IPS-11a (cell line): ENCODE results near the gene NCAPG2.

Source experiments
- H3K4me3 ChIP-seq: one replicate; pipeline ENCODE4 v1.5.1; 2013; ENCODE audit warnings: low read depth, low read length, control low read depth

The NCAPG2 gene

DNA sequence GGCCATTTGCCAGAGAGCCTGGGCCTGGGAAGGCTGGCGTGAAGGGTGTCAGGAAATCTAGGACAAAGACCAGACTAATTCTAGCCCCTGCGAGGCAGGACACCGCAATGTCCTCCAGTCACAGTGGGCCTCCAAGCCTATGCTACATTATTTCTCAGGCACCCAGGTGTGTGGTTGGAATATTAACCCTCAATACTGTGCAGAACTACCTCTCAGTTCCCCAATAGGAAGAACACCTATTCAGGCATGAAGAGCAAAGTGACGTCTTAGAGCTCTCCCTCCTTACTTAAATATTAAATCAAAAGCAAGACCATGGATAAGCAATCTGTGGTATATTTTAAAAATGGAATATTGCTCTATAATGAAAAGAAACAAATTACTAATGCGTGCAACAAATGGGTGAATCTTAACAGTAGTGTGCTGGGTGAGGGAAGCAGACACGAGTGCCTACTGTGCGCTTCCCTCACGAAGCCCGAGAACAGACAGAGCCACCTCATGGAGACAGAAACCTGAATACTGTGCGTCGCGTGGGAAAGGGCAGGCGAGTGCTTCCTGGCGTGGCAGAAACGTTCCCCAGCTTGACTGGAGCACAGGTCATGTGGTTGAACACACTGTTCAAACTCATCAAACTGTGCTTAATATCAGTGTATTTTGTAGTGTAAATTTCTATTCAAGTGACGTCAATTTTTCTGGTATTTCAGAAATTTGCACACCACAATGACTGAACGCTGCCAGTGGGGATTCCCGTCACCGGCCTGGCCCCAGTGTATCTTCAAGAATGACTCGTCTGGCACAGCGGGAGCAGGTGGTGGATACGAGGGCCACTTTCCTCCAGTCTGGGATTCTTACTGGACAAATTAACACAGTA, 101.5 kb downstream of the NCAPG2 start:
- no peak overlapping the region for H3K4me3 ChIP-seq

DNA sequence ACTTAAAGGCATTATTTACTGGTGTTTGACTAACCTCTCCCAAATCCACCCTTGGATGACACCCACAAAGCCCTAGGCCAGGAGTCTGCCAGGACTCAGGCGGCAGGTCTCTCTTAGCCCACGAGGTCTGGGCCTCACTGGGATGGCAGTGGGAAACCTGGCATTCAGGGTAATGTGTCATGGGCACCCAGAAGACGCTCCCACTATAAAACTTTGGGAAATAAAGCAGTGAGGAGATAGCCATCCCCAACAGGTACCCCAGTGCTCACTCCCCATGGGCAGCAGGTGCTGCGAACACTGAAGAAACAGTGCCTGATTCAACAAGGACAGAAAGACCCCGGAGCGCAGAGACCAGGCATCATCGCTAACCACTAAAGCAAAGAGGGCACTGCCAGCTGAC, 102.6 kb downstream of the NCAPG2 start:
- H3K4me3 ChIP-seq = no peak overlapping the region

DNA sequence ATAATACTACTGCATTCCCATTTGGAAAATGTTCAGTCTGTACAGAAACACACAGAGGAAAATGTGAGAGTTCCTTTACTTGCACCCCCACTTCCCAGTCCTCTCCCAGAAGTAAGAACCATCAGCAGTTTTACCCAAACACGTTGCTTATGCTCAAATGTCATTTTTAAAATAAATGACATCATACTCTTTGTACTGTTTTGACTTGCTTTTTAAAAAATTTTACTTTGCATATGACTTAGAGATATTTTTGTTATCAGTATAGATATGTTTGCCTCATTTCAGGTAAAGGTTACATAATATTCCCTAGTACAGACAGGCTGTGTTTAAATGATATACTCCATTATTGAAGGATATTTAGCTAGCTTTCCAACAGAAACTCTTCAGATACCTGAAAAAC, 103.5 kb downstream of the NCAPG2 start:
- H3K4me3 ChIP-seq = no peak overlapping the region

DNA sequence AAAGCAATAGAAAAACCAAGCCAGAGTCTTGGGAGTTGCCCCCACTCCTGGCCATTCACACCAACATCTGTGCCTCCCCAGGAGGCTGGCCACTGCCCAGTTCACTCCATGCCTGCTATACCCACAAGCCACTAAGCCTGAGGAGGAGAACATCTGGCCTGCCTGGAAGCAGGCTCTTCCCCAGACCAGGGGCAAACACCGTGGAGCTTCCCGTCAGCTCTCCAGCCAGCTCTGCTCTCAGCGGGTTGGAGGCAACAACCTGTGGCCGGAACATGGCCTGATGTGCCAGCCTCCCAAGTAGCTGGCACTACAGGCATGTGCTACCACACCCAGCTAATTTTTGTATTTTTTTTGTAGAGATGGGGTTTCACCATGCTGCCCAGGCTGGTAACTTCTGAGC, 107.9 kb downstream of the NCAPG2 start:
- no peak overlapping the region for H3K4me3 ChIP-seq

DNA sequence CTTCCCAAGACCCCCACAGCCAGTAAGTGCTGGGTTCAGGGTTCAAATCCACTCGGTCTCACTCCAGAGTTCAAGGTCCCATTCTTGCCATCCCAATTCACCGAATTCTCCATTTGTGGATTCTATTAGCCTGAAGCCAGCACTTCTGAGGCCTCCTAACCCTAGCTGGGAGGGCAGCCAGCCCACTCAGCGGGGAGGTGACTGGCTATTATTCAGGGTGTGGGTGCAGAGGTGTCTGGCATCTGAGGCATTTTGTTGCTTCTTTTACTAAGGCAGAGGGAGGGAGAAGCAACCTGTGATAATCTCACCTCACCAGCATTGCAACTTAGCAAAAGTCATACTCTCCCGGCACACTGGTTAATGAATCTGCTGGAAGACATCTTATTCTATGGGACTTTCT, 108.3 kb downstream of the NCAPG2 start:
- H3K4me3 ChIP-seq = no peak overlapping the region

DNA sequence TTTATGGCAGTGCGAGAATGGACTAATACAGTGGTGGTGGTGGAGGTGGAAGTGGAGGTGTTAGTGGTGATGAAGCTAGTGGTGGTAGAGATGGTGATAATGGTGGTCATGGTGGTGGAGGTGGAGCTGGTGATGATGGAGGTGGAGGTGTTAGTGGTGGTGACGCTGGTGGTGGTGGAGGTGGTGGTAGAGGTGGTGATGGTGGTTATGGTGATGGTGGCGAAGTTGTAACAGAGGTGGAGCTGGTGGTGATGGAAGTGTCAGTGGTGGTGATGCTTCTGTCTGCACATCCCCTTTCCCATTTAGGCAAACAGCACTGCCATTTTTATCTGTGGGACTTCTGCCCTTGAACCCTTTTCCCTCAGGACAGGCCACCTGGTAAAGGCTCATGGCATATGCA, 109.5 kb downstream of the NCAPG2 start:
- H3K4me3 ChIP-seq = no peak overlapping the region

DNA sequence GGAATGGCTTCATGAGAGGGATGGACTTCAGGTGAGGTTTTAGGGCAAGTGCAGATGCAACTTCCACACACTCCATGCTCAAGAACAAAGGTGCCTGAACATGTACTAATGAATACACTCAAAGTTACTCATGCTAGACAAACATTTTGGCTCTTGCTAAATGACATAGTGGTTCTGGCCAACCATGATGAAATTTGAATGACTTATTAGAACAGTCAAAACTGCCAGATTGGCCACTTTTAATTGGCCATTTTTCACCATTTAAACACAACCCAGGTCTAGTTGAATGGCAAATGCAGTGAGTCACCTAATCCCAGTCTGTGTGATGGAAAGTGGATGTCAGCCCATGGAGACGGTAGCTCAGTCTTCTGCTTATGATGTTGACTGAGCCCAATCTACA, 112.1 kb downstream of the NCAPG2 start:
- H3K4me3 ChIP-seq = no peak overlapping the region

DNA sequence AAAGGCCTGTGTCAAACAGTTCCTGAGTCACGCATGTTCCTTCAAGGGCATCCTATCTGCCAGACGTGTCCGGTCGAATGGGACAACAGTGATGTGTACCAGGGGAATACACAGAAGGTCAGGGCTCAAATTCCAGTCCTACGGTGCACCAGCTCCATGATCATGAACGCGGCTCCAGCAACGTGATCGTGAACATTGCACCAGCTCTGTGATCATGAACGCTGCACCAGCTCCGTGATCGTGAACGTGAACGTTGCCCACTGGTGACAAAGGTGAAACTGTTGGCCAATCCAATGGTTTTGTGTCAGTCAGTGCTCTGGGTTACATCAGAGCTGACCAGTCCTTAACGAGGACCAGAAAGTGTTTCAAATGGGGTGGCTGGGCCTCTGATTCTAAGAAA, 112.7 kb downstream of the NCAPG2 start:
- H3K4me3 ChIP-seq = no peak overlapping the region

DNA sequence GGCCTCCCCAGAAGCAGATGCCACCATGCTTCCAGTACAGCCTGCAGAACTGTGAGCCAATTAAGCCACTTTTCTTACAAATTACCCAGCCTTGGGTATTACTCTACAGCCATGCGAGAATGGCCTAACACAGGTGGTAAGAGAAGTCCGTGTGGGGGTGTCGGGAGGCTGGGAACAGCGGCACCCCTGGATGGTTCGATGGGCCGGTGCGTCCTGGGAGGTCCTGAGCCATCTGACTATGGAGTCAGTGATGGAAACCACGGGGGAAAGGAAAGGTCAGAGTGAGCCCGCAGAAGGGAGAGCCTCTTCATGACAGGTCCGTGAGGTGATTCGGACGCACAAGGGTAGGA, 114.4 kb downstream of the NCAPG2 start:
- no peak overlapping the region for H3K4me3 ChIP-seq

DNA sequence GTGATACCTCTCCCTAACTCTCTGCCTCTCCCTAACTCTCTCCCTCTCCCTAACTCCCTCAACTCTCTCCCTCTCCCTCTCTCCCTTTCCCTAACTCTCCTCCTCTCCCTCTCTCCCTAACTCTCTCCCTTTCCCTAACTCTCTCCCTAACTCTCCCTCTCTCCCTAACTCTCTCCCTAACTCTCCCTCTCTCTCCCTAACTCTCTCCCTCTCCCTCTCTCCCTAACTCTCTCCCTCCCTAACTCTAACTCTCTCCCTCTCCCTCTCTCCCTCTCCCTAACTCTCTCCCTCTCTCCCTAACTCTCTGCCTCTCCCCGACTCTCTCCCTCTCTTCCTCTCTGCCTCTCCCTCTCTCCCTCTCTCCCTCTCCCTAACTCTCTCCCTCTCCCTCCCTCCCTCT, 115.0 kb downstream of the NCAPG2 start:
- H3K4me3 ChIP-seq = no peak overlapping the region

DNA sequence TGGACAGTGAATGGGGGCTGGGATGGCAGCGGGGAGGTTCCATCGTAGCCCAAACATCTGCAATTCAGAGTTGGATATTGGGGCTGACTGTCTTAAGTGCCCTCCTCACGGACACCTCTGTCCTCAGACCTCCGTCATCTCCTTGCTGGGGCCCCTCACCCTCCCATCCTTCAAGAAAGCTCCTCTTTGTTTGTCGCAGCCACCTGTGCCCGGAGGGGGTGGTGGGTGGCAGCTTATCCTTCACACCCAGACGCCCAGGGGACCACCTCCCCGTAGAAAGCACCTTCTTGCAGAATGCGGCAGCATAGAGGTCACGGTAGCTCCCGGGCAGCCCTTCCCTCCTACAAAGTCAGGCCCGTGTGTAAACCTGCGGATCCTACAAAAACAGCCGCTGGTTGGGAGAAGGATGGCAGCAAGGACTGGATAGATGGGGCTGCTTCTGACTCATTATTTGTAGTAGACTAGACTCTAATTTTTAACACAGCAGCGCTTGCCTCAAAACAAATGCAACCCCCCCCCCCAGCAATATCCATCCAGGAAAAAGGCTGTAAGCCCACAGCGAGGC, 115.6 kb downstream of the NCAPG2 start:
- H3K4me3 ChIP-seq = no peak overlapping the region

DNA sequence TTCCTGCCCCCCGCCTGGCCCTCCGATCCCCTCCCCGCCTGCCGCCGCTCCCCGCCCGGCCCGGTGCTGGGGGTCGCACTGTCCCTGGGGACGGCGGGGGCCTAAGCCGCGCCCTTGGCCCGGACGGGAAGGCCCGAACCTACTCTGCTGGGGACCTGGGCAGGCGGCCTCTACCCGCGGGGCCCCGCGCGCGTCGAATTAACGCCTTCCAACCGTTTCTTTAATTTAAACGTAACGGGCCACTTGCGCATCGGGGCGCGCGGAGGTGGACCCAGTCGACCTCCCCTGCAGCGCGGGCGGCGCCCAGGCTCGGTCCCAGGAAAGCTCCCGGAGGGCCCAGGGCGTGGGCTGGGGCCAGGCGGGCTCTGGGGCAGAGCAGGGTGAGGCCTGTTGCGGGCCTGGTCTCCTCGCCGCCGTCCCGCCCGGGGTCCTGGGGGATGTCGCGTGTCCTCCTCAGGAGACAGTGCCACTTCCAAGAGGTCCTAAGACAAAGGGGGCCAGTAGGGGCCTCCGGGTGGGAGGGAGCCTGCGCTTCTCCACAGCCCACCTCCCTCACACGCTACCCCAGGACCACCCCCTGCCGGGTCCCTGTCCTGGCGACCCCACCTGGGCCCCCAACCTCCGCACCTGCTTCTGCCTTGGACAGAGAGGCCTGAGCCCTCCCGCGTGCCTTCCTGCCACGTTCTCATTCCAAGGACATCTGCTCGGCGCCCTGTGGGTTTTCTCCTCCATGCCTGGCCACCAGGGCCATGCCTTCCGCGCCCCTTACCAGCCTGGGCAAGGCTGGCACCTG, 116.3 kb downstream of the NCAPG2 start:
- no peak overlapping the region for H3K4me3 ChIP-seq

DNA sequence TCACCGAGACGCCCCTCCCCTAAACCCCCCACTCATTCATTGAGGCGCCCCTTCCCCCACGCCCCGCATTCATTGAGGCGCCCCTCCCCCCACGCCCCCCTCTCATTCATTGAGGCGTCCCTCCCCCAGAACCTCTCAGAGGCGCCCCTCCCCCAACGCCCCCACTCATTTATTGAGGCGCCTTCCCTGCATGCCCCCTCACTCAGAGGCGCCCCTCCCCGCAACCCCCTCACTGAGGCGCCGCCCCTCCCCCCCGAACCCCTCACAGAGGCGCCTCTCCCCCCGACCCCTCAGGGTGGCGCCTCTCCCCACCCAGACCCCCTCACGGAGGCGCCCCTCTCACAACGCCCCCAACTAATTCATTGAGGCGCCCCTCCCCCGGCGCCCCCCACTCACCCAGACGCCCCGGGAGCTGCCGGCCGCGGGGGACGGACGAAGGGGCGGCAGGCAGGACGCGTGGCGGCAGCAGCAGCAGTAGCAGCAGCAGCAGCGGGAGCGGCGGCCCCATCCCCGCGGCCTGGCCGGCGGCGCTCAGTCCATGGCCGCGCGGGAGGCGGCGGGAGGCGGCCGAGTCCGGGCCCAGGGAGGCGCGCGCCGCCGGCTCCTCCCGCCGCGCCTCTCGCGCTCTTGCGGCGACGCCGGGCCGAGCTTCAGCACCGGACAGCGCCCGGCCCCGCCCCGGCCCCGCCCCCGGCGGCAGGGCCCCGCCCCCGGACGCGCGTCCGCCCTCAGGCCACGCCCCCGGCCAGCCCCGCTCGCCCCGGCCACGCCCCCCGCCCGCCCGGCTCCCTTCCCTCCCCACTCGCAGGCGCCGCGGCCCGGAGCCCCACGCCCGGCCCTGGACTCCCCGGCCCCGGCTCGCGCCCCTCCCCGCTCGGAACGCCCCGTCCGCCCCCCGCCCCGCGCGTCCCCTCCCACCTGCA, 117.2 kb downstream of the NCAPG2 start, which contains the start of gene PTPRN2:
Gene PTPRN2, minus strand, starts transcription at position 662 of the 923 bp plus-strand sequence.
- peak within 1 kb of the TSS; percentile 10 for H3K4me3 ChIP-seq

DNA sequence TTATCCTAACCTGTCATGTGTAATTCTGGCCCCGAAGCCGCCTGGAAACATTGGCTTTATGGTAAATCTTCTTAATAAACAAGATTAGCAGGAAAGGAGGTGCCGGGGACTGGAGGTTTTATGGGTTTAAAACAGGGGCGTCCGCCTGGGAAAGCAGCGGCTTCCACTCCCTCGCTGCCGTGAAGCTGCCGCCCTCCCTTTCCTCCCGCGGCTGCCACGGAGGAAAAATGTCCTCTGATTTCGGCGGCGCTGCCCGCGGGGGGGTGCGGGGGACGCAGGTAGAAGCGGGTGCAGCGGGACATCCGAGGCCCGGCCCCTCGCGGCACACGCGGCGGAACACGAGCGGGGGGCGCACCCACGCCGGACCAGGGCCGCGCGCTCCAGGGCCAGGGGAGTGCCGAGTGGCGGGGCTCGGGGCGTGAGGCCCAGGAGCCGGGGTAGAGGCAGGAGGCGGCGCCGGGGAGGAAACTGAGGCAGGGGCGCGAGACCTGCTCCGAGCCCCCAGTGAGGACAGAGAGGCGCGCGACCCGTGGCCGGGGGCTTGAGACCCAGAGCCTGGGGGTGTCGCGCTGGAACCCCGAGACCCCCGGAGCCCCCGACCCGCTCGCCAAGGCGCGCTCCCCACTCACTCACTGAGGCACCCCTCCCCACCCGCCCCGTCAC, 118.0 kb downstream of the NCAPG2 start:
- no peak overlapping the region for H3K4me3 ChIP-seq

DNA sequence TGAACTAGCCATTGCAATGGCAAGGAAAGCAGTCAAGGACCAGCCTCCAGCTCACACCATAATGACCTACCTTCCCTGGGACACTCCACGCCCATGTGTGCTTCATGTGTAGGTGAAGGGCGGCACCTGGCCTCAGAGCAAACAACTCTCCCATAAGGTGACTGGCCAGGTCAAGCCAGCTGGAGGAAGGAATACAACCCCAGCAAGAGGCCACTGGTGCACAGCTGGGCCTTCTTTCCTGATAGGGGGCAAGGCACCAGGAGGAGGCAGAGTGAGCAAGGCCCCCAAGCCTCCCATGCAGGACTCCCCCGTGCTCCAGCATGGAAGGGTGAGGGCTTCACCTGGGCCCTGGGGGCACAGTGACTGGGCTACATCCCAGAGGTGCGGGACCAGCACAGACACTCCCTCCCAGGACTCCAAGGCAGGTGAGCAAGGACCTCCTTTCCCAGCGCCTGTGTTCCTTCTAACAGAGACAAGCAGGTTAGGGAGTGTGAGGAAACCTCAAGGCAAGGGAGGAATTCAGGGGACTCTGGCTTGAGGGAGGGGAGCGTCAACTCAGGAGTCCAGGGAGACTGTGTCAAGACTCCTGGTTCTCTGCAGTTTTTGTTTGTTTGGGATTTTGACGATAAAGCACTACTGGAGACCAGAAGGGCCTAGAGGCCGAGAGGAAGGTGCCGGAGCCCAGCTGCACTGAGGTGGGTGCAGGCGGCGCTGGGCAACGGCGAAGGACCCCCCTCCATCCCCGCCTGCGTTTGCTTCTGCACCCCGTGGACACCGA, 118.7 kb downstream of the NCAPG2 start:
- no peak overlapping the region for H3K4me3 ChIP-seq

DNA sequence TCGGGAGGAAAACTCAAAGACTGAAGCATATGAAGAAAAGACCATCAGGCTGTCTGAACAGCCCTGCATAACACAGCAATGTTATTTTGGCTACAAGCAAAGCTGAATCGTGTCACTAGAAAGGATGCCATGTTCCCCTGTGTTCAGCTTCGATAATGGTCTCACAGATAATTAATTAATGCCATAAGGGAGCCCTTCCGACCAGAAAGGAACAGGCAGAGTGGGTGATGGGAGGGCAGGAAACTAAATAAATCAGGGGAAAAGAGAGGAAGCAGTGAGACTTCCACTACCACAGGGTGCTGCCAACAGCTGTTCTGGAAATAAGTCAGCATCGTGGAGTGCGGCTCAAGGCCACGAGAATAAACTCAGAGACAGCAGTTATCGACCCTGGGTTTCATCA, 120.2 kb downstream of the NCAPG2 start:
- no peak overlapping the region for H3K4me3 ChIP-seq

DNA sequence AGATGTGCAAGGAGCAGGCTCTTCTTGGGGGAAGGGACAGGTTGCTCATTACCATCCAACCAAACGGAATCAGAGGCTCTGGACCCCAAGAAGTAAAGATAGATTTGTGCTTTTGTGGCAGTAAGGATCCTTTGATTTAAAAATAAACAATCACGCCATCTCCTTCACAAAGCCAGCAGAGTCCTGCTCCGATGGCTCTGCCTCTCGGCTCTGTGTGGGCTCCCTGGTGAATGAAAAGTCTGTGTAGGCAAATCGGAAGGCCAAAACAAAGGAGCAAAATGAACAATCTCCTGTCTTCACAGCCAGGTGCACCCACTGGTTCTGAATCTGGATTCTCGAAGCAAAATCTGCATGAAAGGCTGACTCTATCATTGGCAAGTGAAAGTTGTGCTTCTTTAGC, 120.8 kb downstream of the NCAPG2 start:
- no peak overlapping the region for H3K4me3 ChIP-seq

DNA sequence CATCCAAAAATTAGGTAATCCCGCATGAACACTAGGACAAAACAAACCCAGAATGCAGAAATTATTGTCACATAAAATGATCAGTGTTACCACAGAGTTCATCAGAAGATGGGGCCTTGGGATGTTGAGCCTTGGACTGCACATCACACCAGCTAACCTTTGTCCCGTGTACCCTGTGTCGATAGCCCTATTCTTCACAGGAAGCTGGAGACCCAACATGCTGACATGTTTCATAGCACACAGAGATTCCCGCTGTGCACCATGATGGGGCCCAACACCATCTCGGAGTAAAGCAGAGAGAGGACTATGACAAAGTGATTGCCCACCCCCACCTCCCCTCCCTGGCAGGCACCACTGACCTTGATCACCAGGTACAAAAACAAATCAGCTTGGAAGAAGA, 121.5 kb downstream of the NCAPG2 start:
- H3K4me3 ChIP-seq = no peak overlapping the region

DNA sequence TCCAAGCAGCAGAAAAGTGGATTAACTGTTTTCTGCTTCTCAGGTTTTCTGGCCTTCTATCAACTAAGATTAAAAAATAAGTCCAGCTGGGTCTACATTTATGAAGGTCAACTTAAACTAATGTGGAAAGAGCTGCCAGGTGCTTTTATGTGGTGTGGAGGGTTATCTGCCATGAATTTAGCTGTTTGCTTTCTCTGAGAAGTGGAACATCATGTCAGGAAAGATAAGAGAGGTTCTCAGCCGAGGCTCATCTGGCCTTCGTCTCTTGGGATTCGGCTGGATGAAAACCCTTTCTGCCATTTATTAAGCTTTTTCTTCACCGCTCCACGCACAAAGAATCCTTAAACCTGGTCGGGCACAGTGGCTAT, 122.5 kb downstream of the NCAPG2 start:
- H3K4me3 ChIP-seq = no peak overlapping the region
